Myometrial cell (primary cell): Measurements from ENCODE around the gene LRRIQ3. TPM values are rescaled to one million over a fixed set of nuclear protein-coding genes. Genes with fewer than 3 reads are reported as not detected.

Source experiments
- total RNA-seq: library from RNA; depleted of rRNA; stranded (reverse); fragments of >200 nt; gene quantifications from 2 replicates; pipeline ENCODE4 v1.2.3, GENCODE V29; 2015

The LRRIQ3 gene, protein sequence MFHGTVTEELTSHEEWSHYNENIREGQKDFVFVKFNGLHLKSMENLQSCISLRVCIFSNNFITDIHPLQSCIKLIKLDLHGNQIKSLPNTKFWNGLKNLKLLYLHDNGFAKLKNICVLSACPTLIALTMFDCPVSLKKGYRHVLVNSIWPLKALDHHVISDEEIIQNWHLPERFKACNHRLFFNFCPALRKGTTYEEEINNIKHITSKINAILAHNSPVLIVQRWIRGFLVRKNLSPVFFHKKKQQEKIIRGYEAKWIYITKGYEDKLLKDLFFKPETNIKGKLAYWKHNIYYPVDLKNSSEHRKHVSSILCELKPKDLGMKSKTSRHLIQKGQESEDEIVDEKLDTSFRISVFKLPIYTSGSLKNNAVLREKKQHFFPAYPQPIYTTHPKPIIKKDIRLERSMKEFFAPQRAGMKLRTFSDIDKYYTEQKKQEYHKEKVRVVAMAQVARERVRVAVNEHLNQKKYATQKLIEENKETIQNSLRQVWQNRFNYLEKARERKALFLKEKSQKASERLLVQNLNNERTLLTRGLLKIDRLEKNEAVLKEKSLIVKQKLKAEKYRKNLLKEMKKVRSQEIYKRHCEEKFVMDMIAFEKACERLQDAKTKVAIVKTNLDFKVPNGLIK
- 0.89 and 1.7 TPM in 2 replicates for total RNA-seq

DNA sequence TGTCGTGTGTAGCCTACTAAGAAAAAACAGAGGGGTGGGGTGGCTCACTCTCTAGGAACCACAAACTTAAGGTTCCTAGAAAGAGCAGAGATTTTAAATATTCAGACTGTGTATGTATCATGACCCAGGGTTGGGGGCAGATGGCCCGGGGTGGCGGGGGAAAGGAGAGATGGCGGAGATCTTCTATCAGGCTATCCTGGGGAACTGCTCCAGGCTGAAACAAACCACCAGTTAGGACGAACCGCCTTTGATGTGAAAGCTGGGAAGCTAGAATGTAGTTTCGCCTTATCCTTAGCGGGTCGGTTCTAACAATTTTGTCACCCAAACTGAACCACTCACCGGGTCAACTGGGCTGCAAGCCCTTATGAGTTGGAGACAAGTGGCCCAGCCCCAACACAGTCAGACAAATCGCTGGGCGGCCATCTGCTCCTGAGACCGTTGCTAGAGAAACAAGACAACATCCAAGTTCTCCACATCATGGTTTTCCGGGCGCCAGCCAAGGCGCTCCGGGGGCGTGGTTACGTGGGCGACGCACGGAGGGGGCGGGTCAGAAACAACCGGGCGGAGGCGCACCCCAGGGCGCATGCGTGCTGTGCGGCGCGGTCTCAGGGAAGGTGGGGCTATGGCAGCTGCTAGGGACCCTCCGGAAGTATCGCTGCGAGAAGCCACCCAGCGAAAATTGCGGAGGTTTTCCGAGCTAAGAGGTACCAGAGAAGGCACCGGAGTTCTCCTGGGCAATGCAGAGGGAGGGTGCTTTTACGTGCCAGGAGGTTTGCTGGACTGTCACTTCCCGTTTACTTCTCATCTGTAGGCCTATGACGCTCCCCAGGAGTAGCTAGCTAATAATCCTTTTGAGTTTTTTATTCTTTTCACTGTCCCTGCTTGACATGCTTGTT lies at the start of gene LRRIQ3, which contains the start of gene FPGT:
TSS of gene LRRIQ3 (minus strand) at position 520 of the 896 bp plus-strand sequence. CDS start 14,492 bp downstream, outside the sequence.
TSS of gene FPGT (plus strand) at position 586 of the 896 bp plus-strand sequence. CDS start at position 623, 37 bp downstream.

DNA sequence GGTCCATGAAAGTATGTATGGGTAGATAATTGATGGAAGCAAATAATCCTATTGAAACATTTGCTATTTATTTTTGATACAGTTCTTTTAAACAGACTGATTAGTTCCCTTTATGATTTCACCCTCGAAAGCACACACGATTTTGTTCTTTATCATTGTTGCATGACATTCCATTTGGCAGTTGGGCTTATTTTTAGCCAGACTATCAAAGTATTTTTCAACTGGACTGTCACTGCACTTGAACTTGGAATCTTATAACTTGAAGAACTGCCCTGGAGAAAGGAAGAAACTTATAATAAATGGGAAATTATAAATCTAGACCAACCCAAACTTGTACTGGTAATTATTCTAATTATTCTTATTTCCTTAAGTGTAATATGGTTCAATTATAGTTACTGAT lies 37.2 kb upstream of the LRRIQ3 start, which contains the start of gene TNNI3K:
TSS of gene TNNI3K (plus strand) at position 235 of the 400 bp plus-strand sequence. CDS start at position 300, 65 bp downstream.

Other genes with a start within 250 kb of the LRRIQ3 start
- 13.1 and 16.1 TPM in 2 replicates for gene FPGT, start 66 bp upstream of the LRRIQ3 start, total RNA-seq
- 1.2 and 6.2 TPM in 2 replicates for gene TNNI3K, start 37.2 kb upstream of the LRRIQ3 start, total RNA-seq